Activated T-cell treated with anti-CD3 and anti-CD28 coated beads, Interleukin-2, amount 50 U/mL, for 4 hours (primary cell): Measurements from ENCODE around the gene B4GALNT2. TPM values are rescaled to one million over a fixed set of nuclear protein-coding genes. Genes with fewer than 3 reads are reported as not detected.
"Not testable (repeated sequence)": the region's sequence is repeated elsewhere in the genome, so short reads cannot be mapped to it uniquely, and the experiment has no call there.

Experiments used
- ATAC-seq, 2 donors: fragments of 200-7000 bp; cut with Tn5 transposase; one replicate each; pipeline ENCODE4 v1.10.0; 2021
- DNase-seq: peaks from one replicate; pipeline ENCODE4 v3.0.0-alpha.2; 2020
- H3K27me3 Mint-ChIP-seq: one replicate; pipeline ENCODE4 v1.8.0; 2021; ENCODE audit warnings: low read depth, mixed read lengths
- H3K36me3 Mint-ChIP-seq: one replicate; pipeline ENCODE4 v1.8.0; 2022; ENCODE audit warnings: mixed read lengths; ENCODE audit not compliant: insufficient read depth
- H3K4me1 Mint-ChIP-seq: one replicate; pipeline ENCODE4 v1.8.0; 2021; ENCODE audit warnings: low read depth, mixed read lengths
- H3K4me3 Mint-ChIP-seq: one replicate; pipeline ENCODE4 v1.8.0; 2021; ENCODE audit warnings: mild to moderate bottlenecking, moderate library complexity, mixed read lengths
- H3K9me3 Mint-ChIP-seq: one replicate; pipeline ENCODE4 v1.8.0; 2021; ENCODE audit warnings: mixed read lengths
- total RNA-seq, 3 donors: library from RNA; stranded (reverse); gene quantifications; one replicate each; pipeline ENCODE4 v1.2.1, GENCODE V29; 2021

Gene B4GALNT2
- total RNA-seq, 3 donors from 2014 or later = not detected

- DNase-seq = no peak
- Mint-ChIP-seq H3K4me3 (no peak overlapping the region), H3K36me3 (no peaks in the 10 kb centered on the region), H3K27me3 (peaks cover 2% of the 10 kb centered on the region), H3K4me1 (peaks cover 3% of the 10 kb centered on the region), H3K9me3 (no peaks in the 10 kb centered on the region)
- ATAC-seq = no peak
Observed at GRCh38 chr17:49183341-49183740, 50.8 kb downstream of the B4GALNT2 start.

GRCh38 chr17:49183801-49184200 lies 51.2 kb downstream of the B4GALNT2 start:
- H3K36me3 Mint-ChIP-seq = no peaks in the 10 kb centered on the region
- H3K27me3 Mint-ChIP-seq = no peaks in the 10 kb centered on the region
- no peaks in the 10 kb centered on the region for H3K9me3 Mint-ChIP-seq
- H3K4me1 Mint-ChIP-seq = peaks cover 3% of the 10 kb centered on the region
- no peak overlapping the region for H3K4me3 Mint-ChIP-seq
- no peak for DNase-seq
- no peak for ATAC-seq

DNA sequence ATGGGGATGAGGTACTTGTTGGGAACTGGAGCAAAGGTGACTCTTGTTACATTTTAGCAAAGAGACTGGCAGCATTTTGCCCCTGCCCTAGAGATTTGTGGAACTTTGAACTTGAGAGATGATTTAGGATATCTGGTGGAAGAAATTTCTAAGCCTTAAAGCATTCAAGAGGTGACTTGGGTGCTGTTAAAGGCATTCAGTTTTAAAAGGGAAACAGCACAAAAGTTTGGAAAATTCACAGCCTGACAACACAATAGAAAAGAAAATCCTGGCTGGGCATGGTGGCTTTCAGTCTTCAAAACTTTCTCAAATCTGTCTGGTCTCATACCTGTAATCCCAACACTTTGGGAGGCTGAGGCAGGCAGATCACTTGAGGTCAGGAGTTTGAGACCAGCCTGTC lies 52.0 kb downstream of the B4GALNT2 start:
- H3K4me3 Mint-ChIP-seq, DNase-seq, ATAC-seq, H3K36me3 Mint-ChIP-seq, H3K4me1 Mint-ChIP-seq, H3K27me3 Mint-ChIP-seq, H3K9me3 Mint-ChIP-seq: not testable (repeated sequence)

DNA sequence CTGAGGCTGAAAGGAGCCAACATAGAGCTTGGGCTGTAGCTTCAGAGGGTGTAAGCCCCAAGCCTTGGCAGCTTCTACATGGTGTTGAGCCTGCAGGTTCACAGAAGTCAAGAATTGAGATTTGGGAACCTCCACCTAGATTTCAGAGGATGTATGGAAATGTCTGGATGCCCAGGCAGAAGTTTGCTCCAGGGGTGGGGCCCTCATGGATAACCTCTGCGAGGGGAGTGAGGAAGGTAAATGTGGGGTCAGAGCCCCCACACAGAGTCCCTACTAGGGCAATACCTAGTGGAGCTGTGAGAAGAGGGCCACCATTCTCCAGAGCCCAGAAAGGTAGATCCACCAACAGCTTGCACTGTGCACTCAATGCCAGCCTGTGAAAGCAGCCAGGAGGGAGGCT lies 52.8 kb downstream of the B4GALNT2 start:
- DNase-seq, H3K4me1 Mint-ChIP-seq, ATAC-seq, H3K36me3 Mint-ChIP-seq, H3K9me3 Mint-ChIP-seq, H3K4me3 Mint-ChIP-seq, H3K27me3 Mint-ChIP-seq: not testable (repeated sequence)

- Mint-ChIP-seq H3K36me3 (no peaks in the 10 kb centered on the region), H3K4me1 (peaks cover 9% of the 10 kb centered on the region), H3K4me3 (no peak overlapping the region), H3K9me3 (no peaks in the 10 kb centered on the region), H3K27me3 (no peaks in the 10 kb centered on the region)
- ATAC-seq = no peak
- no peak for DNase-seq
Observed at GRCh38 chr17:49187301-49187700, 54.7 kb downstream of the B4GALNT2 start.

GRCh38 chr17:49190932-49191331 lies 58.4 kb downstream of the B4GALNT2 start:
- no peak for DNase-seq
- no peak for ATAC-seq
- H3K4me3 Mint-ChIP-seq = no peak overlapping the region
- H3K36me3 Mint-ChIP-seq = no peaks in the 10 kb centered on the region
- H3K4me1 Mint-ChIP-seq = peaks cover 33% of the 10 kb centered on the region
- no peaks in the 10 kb centered on the region for H3K27me3 Mint-ChIP-seq
- H3K9me3 Mint-ChIP-seq = no peaks in the 10 kb centered on the region

GRCh38 chr17:49191409-49191916 lies 58.9 kb downstream of the B4GALNT2 start:
- no peaks in the 10 kb centered on the region for H3K27me3 Mint-ChIP-seq
- H3K36me3 Mint-ChIP-seq = no peaks in the 10 kb centered on the region
- no peaks in the 10 kb centered on the region for H3K9me3 Mint-ChIP-seq
- H3K4me3 Mint-ChIP-seq = peak overlapping the region; percentile 89
- ATAC-seq = no peak
- peaks cover 35% of the 10 kb centered on the region for H3K4me1 Mint-ChIP-seq
- DNase-seq = no peak

GRCh38 chr17:49191917-49192741 lies 59.6 kb downstream of the B4GALNT2 start:
- peak; percentile 95 for DNase-seq

GRCh38 chr17:49193513-49194296 lies 61.1 kb downstream of the B4GALNT2 start:
- ATAC-seq (no peak), DNase-seq (no peak)
- Mint-ChIP-seq H3K9me3 (no peaks in the 10 kb centered on the region), H3K4me1 (peaks cover 35% of the 10 kb centered on the region), H3K4me3 (peak overlapping the region; percentile 89), H3K27me3 (no peaks in the 10 kb centered on the region), H3K36me3 (no peaks in the 10 kb centered on the region)

More at GRCh38 chr17:49191917-49192741, 59.6 kb downstream of the B4GALNT2 start:
- ATAC-seq = peak; percentile 53 to 67
- peak overlapping the region; percentile 89 for H3K4me3 Mint-ChIP-seq
- no peaks in the 10 kb centered on the region for H3K9me3 Mint-ChIP-seq
- no peaks in the 10 kb centered on the region for H3K36me3 Mint-ChIP-seq
- H3K27me3 Mint-ChIP-seq = no peaks in the 10 kb centered on the region
- H3K4me1 Mint-ChIP-seq = peaks cover 35% of the 10 kb centered on the region

- Mint-ChIP-seq H3K36me3 (no peaks in the 10 kb centered on the region), H3K9me3 (no peaks in the 10 kb centered on the region), H3K4me3 (peak overlapping the region; percentile 89), H3K4me1 (peaks cover 35% of the 10 kb centered on the region), H3K27me3 (no peaks in the 10 kb centered on the region)
- DNase-seq (no peak), ATAC-seq (no peak)
Observed at GRCh38 chr17:49194297-49194607, 61.7 kb downstream of the B4GALNT2 start.

GRCh38 chr17:49195751-49196150 lies 63.2 kb downstream of the B4GALNT2 start:
- Mint-ChIP-seq H3K9me3 (no peaks in the 10 kb centered on the region), H3K4me3 (no peak overlapping the region), H3K4me1 (peaks cover 32% of the 10 kb centered on the region), H3K27me3 (no peaks in the 10 kb centered on the region), H3K36me3 (no peaks in the 10 kb centered on the region)
- ATAC-seq (no peak), DNase-seq (no peak)

DNA sequence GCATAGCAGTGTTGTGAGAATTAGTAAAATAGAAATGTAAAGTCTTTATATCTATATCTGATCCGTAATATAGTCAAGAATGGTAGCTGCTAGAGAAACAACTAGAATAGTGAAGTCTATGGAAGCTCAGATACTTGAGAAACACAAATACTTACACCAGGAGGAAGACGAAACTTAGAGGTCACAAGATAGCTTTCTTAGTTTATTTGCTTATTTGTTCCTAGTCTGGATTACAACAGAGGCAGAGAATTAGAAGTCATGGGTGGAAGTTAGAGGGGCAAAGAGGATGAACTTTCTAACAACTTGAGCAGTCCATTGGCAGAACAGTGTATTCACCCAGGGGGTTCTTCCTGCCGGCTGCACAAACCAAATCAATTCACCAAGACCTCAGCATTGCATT lies 64.0 kb downstream of the B4GALNT2 start:
- H3K9me3 Mint-ChIP-seq = no peaks in the 10 kb centered on the region
- no peaks in the 10 kb centered on the region for H3K27me3 Mint-ChIP-seq
- ATAC-seq (no peak), DNase-seq (no peak)
- no peaks in the 10 kb centered on the region for H3K36me3 Mint-ChIP-seq
- H3K4me1 Mint-ChIP-seq = peaks cover 28% of the 10 kb centered on the region
- no peak overlapping the region for H3K4me3 Mint-ChIP-seq

DNA sequence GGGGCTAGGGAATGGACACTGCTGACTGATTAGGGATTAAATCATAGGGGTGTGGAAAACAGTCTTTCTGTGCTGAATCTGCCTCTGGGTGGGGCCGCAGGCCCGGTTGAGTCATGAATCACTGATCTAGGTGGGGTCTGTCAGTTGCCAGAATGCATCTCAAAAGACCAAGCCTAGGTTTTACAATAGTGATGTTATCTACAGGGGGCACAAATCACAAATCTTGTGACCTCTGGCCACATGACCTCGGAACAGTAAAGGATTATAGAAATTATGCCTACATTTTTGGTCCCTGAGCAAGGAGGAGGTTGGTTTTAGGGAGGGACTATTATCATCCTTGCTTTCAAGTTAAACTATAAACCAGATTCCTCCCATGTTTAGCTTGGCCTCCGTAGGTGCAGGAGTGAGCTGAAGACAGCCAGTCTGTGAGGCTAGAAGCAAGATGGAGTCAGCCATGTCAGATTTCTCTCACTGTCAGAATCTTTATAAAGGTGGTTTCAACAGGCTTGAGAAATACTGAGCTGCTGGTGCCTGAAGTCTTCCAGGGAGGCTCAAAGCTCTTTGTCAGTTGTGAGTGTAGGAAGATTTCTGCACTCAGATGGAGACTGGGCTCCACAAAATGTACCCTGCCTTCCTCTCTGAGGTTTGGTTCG lies 64.9 kb downstream of the B4GALNT2 start:
- Mint-ChIP-seq H3K27me3 (no peaks in the 10 kb centered on the region), H3K36me3 (no peaks in the 10 kb centered on the region), H3K9me3 (no peaks in the 10 kb centered on the region), H3K4me1 (peaks cover 26% of the 10 kb centered on the region), H3K4me3 (no peak overlapping the region)
- DNase-seq (no peak), ATAC-seq (no peak)

DNA sequence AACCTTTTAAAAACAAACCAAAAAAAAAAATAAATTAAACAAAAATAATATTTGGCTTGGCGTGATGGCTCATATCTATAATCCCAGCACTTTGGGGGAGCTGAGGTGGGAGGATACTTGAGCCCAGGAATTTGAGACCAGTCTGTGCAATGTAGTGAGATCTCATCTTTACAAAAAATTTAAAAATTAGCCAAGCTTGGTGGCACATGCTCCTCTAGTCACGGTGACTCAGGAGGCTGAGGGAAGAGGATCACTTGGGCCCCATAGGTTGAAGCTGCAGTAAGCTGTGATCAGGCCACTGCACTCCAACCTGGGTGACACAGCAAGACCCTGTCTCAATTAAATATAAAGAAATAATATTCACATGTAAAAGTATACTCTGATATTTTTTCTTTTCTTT lies 65.6 kb downstream of the B4GALNT2 start:
- no peak for DNase-seq
- Mint-ChIP-seq H3K4me1 (peaks cover 20% of the 10 kb centered on the region), H3K27me3 (no peaks in the 10 kb centered on the region), H3K36me3 (no peaks in the 10 kb centered on the region), H3K9me3 (no peaks in the 10 kb centered on the region), H3K4me3 (no peak overlapping the region)
- ATAC-seq = no peak
